ENCODE measurements around the gene GBE1.

The GBE1 gene

DNA sequence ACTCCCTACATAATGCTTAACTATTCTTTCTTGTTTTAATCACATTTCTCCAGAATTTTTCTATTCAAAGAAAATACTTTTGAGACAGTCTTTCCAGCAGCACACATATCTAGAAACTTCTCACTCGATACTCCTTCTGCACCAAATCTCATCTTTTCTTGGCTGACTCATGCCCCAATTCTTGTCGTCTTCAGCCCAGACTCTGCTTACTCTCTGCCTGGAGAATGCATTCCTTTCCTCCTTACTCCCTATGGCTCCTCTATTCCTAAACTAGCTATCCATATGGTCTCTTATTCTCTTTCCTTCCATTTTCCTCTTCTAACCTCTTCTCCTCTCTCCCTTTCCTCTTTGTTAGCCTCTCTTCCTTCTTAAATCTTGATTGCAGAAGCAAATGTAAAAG lies 158.7 kb downstream of the GBE1 start:
- no peaks in the 10 kb centered on the region for H3K36me3 ChIP-seq (ENCODE audit: insufficient read depth, low read length)
- no peaks in the 10 kb centered on the region for H3K27me3 ChIP-seq (ENCODE audit: control insufficient read depth, insufficient read depth, low read length)
- no peaks in the 10 kb centered on the region for H3K4me1 ChIP-seq (ENCODE audit: control insufficient read depth, insufficient read depth, low read length)
- H3K9ac ChIP-seq (ENCODE audit: low read depth, low read length): no peak overlapping the region
- no peaks in the 10 kb centered on the region for H3K9me3 ChIP-seq (replicated peaks; ENCODE audit: low read length)
- H3K4me3 ChIP-seq (ENCODE audit: low read length): no peak overlapping the region
- no peak overlapping the region for H3K4me2 ChIP-seq (ENCODE audit: low read length)

- Histone ChIP-seq H3K9ac (ENCODE audit: low read depth, low read length) (no peak overlapping the region), H3K9me3 (replicated peaks; ENCODE audit: low read length) (no peaks in the 10 kb centered on the region), H3K36me3 (ENCODE audit: insufficient read depth, low read length) (no peaks in the 10 kb centered on the region), H3K4me2 (ENCODE audit: low read length) (no peak overlapping the region), H3K4me3 (ENCODE audit: low read length) (no peak overlapping the region), H3K4me1 (ENCODE audit: control insufficient read depth, insufficient read depth, low read length) (no peaks in the 10 kb centered on the region), H3K27me3 (ENCODE audit: control insufficient read depth, insufficient read depth, low read length) (no peaks in the 10 kb centered on the region)
Observed at GRCh38 chr3:81601707-81602305, 159.6 kb downstream of the GBE1 start.

- no peak overlapping the region for H3K9ac ChIP-seq (ENCODE audit: low read depth, low read length)
- H3K4me1 ChIP-seq (ENCODE audit: control insufficient read depth, insufficient read depth, low read length): no peaks in the 10 kb centered on the region
- no peaks in the 10 kb centered on the region for H3K27me3 ChIP-seq (ENCODE audit: control insufficient read depth, insufficient read depth, low read length)
- H3K36me3 ChIP-seq (ENCODE audit: insufficient read depth, low read length): peaks cover 15% of the 10 kb centered on the region
- no peak overlapping the region for H3K4me3 ChIP-seq (ENCODE audit: low read length)
- no peaks in the 10 kb centered on the region for H3K9me3 ChIP-seq (replicated peaks; ENCODE audit: low read length)
- no peak overlapping the region for H3K4me2 ChIP-seq (ENCODE audit: low read length)
Observed at GRCh38 chr3:81592101-81592500, 169.3 kb downstream of the GBE1 start.

GRCh38 chr3:81585937-81586336 lies 175.5 kb downstream of the GBE1 start:
- peaks cover 18% of the 10 kb centered on the region for H3K36me3 ChIP-seq (ENCODE audit: insufficient read depth, low read length)

DNA sequence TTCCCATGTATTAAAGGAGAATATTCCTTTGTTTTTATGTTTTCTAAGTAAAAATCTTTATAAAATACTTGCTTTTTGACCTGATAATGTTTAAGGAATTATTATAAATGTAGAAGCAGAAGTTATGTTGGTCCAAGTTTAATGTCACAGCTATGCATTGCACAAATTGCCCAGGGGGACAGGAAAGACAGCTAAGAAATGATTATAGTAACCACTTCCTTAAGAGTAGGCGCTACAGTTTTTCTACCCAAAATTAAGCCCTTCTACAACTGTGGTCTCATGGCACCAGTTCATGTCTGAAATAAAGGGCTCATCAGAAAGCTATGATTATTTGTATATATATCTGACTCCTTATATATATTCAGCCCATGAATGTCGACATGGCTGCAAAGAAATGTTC lies 176.4 kb downstream of the GBE1 start:
- Histone ChIP-seq H3K9ac (ENCODE audit: low read depth, low read length) (no peak overlapping the region), H3K4me2 (ENCODE audit: low read length) (no peak overlapping the region), H3K4me1 (ENCODE audit: control insufficient read depth, insufficient read depth, low read length) (no peaks in the 10 kb centered on the region), H3K4me3 (ENCODE audit: low read length) (no peak overlapping the region), H3K36me3 (ENCODE audit: insufficient read depth, low read length) (peaks cover 14% of the 10 kb centered on the region), H3K9me3 (replicated peaks; ENCODE audit: low read length) (no peaks in the 10 kb centered on the region), H3K27me3 (ENCODE audit: control insufficient read depth, insufficient read depth, low read length) (no peaks in the 10 kb centered on the region)

More at GRCh38 chr3:81585937-81586336, 175.5 kb downstream of the GBE1 start:
- Histone ChIP-seq H3K4me1 (ENCODE audit: control insufficient read depth, insufficient read depth, low read length) (no peaks in the 10 kb centered on the region), H3K4me3 (ENCODE audit: low read length) (no peak overlapping the region), H3K4me2 (ENCODE audit: low read length) (no peak overlapping the region), H3K9me3 (replicated peaks; ENCODE audit: low read length) (no peaks in the 10 kb centered on the region), H3K9ac (ENCODE audit: low read depth, low read length) (no peak overlapping the region), H3K27me3 (ENCODE audit: control insufficient read depth, insufficient read depth, low read length) (no peaks in the 10 kb centered on the region)

DNA sequence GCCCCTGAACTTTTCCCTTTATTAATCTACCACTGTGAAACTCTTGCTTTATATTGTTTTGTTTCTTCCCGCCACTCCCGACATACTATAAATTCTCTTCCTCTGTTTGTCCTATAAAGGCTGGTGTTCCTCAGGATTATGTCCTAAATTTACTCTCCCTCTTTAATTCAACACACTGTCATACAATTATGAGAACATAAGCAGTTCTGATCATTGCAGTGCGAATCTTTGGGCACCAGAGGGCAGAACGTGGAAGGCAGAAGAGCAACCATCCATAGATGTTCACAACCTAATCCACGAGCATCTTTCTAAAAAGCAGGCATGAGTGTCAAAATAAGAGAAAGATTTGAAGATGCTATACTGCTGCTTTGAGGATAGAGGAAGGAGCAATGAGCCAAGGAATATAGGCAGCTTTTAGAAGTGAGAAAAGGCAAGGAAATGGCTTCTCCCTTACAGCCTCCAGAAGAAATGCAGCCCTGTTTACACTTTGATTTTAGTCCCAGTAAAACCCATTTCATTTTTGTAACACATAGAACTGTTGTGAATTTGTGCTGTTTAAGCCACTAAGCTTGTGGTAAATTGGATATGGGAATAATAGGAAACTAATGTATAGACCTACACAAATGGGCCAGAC lies 179.4 kb downstream of the GBE1 start:
- no peak overlapping the region for H3K4me3 ChIP-seq (ENCODE audit: low read length)
- no peaks in the 10 kb centered on the region for H3K9me3 ChIP-seq (replicated peaks; ENCODE audit: low read length)
- H3K4me2 ChIP-seq (ENCODE audit: low read length): no peak overlapping the region
- H3K36me3 ChIP-seq (ENCODE audit: insufficient read depth, low read length): peaks cover 26% of the 10 kb centered on the region
- no peak overlapping the region for H3K9ac ChIP-seq (ENCODE audit: low read depth, low read length)
- H3K4me1 ChIP-seq (ENCODE audit: control insufficient read depth, insufficient read depth, low read length): no peaks in the 10 kb centered on the region
- no peaks in the 10 kb centered on the region for H3K27me3 ChIP-seq (ENCODE audit: control insufficient read depth, insufficient read depth, low read length)

DNA sequence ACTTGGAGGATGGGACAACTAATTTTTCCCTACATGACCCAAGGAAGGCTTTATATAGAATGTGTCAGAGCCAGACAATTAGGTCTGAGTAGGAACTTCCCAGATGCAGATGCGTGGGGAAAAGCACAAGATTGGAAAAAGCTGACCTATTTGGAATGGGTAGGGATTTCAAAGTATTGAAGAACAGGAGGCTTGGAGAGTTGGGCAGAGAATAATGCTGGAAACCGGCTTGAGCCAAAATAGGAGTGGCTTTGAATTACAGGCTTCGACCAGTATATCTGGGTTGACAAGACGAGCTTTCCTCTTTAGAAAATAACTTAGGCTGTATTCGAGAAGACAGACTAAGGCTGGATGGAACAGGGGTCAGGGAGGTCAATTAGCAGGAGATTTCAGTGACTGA lies 181.1 kb downstream of the GBE1 start:
- Histone ChIP-seq H3K4me2 (ENCODE audit: low read length) (no peak overlapping the region), H3K9ac (ENCODE audit: low read depth, low read length) (no peak overlapping the region), H3K4me1 (ENCODE audit: control insufficient read depth, insufficient read depth, low read length) (no peaks in the 10 kb centered on the region), H3K9me3 (replicated peaks; ENCODE audit: low read length) (no peaks in the 10 kb centered on the region), H3K27me3 (ENCODE audit: control insufficient read depth, insufficient read depth, low read length) (no peaks in the 10 kb centered on the region), H3K36me3 (ENCODE audit: insufficient read depth, low read length) (peaks cover 21% of the 10 kb centered on the region), H3K4me3 (ENCODE audit: low read length) (no peak overlapping the region)

DNA sequence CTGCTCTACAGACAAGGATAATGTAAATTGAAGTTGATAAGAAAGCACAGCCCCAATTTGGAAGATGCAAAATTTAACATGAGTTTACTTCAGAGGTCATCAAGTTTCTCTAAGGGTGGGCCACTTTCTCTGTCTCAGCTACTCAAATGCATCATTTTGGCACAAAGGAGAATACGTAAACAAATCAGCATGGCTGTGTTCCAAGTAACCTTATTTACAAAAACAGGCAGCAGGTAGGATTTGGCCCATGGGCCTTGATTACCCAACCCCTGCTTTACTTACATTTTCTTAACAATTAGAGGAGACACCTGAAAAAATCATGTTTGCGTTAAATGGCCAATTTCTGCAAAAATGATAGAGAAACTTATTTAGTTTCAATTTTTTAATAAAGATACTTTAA lies 181.7 kb downstream of the GBE1 start:
- H3K36me3 ChIP-seq (ENCODE audit: insufficient read depth, low read length): peaks cover 17% of the 10 kb centered on the region
- H3K27me3 ChIP-seq (ENCODE audit: control insufficient read depth, insufficient read depth, low read length): no peaks in the 10 kb centered on the region
- H3K4me3 ChIP-seq (ENCODE audit: low read length): no peak overlapping the region
- H3K9ac ChIP-seq (ENCODE audit: low read depth, low read length): no peak overlapping the region
- no peaks in the 10 kb centered on the region for H3K4me1 ChIP-seq (ENCODE audit: control insufficient read depth, insufficient read depth, low read length)
- H3K9me3 ChIP-seq (replicated peaks; ENCODE audit: low read length): no peaks in the 10 kb centered on the region
- H3K4me2 ChIP-seq (ENCODE audit: low read length): no peak overlapping the region

- Histone ChIP-seq H3K27me3 (ENCODE audit: control insufficient read depth, insufficient read depth, low read length) (no peaks in the 10 kb centered on the region), H3K36me3 (ENCODE audit: insufficient read depth, low read length) (peaks cover 7% of the 10 kb centered on the region), H3K4me1 (ENCODE audit: control insufficient read depth, insufficient read depth, low read length) (no peaks in the 10 kb centered on the region), H3K9me3 (replicated peaks; ENCODE audit: low read length) (no peaks in the 10 kb centered on the region), H3K4me3 (ENCODE audit: low read length) (no peak overlapping the region), H3K9ac (ENCODE audit: low read depth, low read length) (no peak overlapping the region), H3K4me2 (ENCODE audit: low read length) (no peak overlapping the region)
Observed at GRCh38 chr3:81572201-81572756, 189.2 kb downstream of the GBE1 start.

GRCh38 chr3:81568378-81568777 lies 193.1 kb downstream of the GBE1 start:
- Histone ChIP-seq H3K4me3 (ENCODE audit: low read length) (no peak overlapping the region), H3K4me2 (ENCODE audit: low read length) (no peak overlapping the region)

DNA sequence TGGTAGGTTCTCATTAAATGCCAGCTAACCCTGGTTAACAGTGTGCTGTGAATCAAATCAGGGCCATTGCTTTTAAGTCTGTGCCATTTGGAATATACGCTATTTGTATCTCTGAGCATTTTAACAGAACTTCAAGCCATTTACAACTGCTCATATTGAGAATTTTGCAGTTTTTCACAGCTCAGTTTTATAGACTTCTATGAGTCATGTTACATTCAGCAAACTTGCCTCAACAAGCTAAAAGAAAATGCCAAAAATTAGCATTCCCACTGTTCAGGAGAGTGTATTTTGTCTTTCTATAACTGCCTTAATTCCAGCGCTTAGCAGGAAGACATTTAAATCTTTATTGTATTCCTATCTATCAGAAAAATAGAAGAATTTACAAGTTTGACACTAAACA lies 196.4 kb downstream of the GBE1 start:
- Histone ChIP-seq H3K36me3 (ENCODE audit: insufficient read depth, low read length) (peaks cover 16% of the 10 kb centered on the region), H3K9ac (ENCODE audit: low read depth, low read length) (no peak overlapping the region), H3K4me3 (ENCODE audit: low read length) (no peak overlapping the region), H3K4me1 (ENCODE audit: control insufficient read depth, insufficient read depth, low read length) (no peaks in the 10 kb centered on the region), H3K4me2 (ENCODE audit: low read length) (no peak overlapping the region), H3K9me3 (replicated peaks; ENCODE audit: low read length) (no peaks in the 10 kb centered on the region), H3K27me3 (ENCODE audit: control insufficient read depth, insufficient read depth, low read length) (no peaks in the 10 kb centered on the region)

More at GRCh38 chr3:81568378-81568777, 193.1 kb downstream of the GBE1 start:
- Histone ChIP-seq H3K9ac (ENCODE audit: low read depth, low read length) (no peak overlapping the region), H3K36me3 (ENCODE audit: insufficient read depth, low read length) (peaks cover 7% of the 10 kb centered on the region), H3K27me3 (ENCODE audit: control insufficient read depth, insufficient read depth, low read length) (no peaks in the 10 kb centered on the region), H3K4me1 (ENCODE audit: control insufficient read depth, insufficient read depth, low read length) (no peaks in the 10 kb centered on the region), H3K9me3 (replicated peaks; ENCODE audit: low read length) (no peaks in the 10 kb centered on the region)

GRCh38 chr3:81558106-81558505 lies 203.3 kb downstream of the GBE1 start:
- no peak overlapping the region for H3K4me3 ChIP-seq (ENCODE audit: low read length)

More at GRCh38 chr3:81558106-81558505, 203.3 kb downstream of the GBE1 start:
- Histone ChIP-seq H3K27me3 (ENCODE audit: control insufficient read depth, insufficient read depth, low read length) (no peaks in the 10 kb centered on the region), H3K4me1 (ENCODE audit: control insufficient read depth, insufficient read depth, low read length) (peaks cover 18% of the 10 kb centered on the region), H3K36me3 (ENCODE audit: insufficient read depth, low read length) (peaks cover 6% of the 10 kb centered on the region), H3K9ac (ENCODE audit: low read depth, low read length) (no peak overlapping the region), H3K9me3 (replicated peaks; ENCODE audit: low read length) (no peaks in the 10 kb centered on the region), H3K4me2 (ENCODE audit: low read length) (no peak overlapping the region)
